ENCODE results near the gene SSMEM1. TPM values are rescaled to one million over a fixed set of nuclear protein-coding genes. Genes with fewer than 3 reads are reported as not detected.

Gene SSMEM1
- polyA plus RNA-seq, 1 donor from 2014 or later: not detected

DNA sequence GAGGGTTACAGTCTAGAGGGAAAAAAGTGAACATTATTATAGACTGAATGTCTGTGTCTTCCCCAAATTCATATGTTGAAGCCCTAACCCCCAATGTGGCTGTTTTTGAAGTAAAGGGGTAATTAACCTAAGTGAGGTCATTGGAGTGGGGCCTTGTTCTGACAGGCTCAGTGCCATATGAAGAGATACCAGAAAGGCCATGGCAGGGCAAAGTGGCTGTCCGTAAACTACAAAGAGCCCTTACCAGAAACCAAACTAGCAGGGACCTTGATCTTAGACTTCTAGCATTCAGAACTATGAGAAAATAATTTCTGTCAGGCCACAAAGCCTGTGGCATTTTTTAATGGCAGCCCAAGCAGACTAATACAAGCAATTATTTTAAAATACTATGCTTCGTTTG is 11.2 kb upstream of the SSMEM1 start:
- Mint-ChIP-seq H3K9me3 (no peaks in the 10 kb centered on the region), H3K27me3 (no peaks in the 10 kb centered on the region), H3K27ac (peak overlapping the region in 1 of 3 donors; percentile 1), H3K4me1 (peaks cover 4% of the 10 kb centered on the region in 3 donors), H3K4me3 (no peak overlapping the region), H3K36me3 (peaks cover 4% of the 10 kb centered on the region)

DNA sequence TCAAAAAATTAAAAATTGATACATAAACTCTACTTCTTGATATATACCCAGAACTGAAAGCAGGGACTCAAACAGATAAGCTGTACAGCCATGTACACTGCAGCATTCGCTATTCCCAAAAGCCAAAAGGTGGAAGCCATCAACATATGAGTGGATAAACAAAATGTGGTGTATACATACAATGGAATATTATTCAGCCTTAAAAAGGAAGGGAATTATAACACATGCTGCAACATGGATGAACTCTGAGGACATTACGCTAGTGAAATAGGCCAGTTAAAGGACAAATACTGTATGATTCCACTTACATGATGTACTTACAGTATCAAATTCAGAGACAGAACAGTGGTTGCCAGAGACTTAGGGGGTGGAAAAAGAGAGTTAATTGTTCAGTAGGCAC is 10.6 kb upstream of the SSMEM1 start:
- peaks cover 4 to 8% (median 7%) of the 10 kb centered on the region in 3 donors for H3K4me1 Mint-ChIP-seq
- no peaks in the 10 kb centered on the region for H3K9me3 Mint-ChIP-seq
- H3K27ac Mint-ChIP-seq: no peak overlapping the region
- no peak overlapping the region for H3K4me3 Mint-ChIP-seq
- H3K27me3 Mint-ChIP-seq: no peaks in the 10 kb centered on the region
- H3K36me3 Mint-ChIP-seq: peaks cover 8% of the 10 kb centered on the region

DNA sequence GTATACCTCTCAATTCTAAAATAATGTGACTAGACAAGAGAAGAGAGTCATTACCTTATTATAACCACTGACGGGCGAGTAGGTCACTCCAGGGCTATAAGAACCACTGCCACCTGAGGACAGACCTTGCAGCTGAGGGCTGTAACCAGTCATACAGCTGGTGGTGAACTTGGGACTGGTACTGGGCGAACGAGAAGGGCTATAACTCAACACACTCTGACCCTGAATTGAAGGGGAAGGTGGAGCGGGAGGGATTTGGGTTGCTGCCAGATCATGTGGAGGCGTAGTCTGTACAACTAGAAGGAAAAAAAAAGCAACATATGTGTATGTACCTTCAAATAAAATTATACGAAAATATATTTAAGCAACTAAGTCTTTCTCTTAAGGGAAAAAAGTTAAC is 5.9 kb upstream of the SSMEM1 start:
- peak overlapping the region in 2 of 4 donors; percentile 23 to 75 for H3K4me3 Mint-ChIP-seq
- H3K4me1 Mint-ChIP-seq: peaks cover 10 to 19% (median 17%) of the 10 kb centered on the region in 3 donors
- H3K27ac Mint-ChIP-seq: no peak overlapping the region
- H3K27me3 Mint-ChIP-seq: no peaks in the 10 kb centered on the region
- peaks cover 8% of the 10 kb centered on the region for H3K36me3 Mint-ChIP-seq
- no peaks in the 10 kb centered on the region for H3K9me3 Mint-ChIP-seq

DNA sequence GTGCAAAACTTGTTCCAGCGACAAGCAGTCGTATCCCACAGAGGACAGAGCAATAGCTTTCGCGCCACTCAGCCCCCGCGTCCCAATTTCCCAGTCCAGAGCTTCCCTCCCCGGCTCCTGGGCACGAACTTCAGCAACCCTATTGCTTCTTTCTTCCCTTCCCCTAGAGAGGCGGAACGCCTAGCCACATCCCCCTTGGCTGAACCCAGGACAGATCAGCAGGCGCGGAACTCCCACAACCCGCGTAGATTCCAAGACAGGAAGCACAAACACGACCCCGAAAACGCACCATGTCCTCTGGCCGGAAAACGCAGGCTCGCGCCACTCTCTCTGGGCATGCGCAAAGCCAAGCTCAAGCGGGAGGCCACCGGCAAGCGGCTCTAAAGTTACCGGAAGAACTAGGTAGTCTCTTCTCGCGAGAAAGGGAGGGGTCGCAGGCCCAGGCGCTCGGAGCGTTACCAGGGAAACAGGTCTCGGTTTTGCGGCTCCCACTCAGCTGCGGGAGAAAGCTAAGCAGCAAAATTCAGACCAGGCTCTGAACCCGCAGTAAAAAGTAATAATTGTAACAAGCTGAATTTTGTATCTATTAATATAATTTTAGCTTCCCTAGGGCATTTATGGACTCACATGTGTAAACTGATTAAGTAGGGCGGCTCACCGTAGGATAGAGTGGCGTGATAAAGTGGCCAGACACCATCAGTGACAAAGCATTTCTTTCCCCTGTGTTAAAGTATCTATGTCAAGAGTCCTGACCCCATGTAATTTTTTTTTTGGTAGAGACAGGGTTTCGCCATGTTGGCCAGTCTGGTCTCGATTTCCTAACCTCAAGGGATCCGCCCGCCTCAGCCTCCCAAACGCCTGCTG is 2.3 kb upstream of the SSMEM1 start, which contains the start of gene TMEM209:
TMEM209 (minus strand) TSS at position 323 of the 864 bp plus-strand sequence; CDS start at position 292, 31 bp downstream.
- peaks cover 7% of the 10 kb centered on the region for H3K36me3 Mint-ChIP-seq
- peak within 1 kb of the TSS; percentile 75 to 99 (median 99) for H3K27ac Mint-ChIP-seq
- H3K4me3 Mint-ChIP-seq: peak within 1 kb of the TSS; percentile 94 to 100 (median 99)
- no peaks in the 10 kb centered on the region for H3K27me3 Mint-ChIP-seq
- H3K9me3 Mint-ChIP-seq: no peaks in the 10 kb centered on the region
- peaks cover 7 to 23% (median 14%) of the 10 kb centered on the region in 3 donors for H3K4me1 Mint-ChIP-seq

DNA sequence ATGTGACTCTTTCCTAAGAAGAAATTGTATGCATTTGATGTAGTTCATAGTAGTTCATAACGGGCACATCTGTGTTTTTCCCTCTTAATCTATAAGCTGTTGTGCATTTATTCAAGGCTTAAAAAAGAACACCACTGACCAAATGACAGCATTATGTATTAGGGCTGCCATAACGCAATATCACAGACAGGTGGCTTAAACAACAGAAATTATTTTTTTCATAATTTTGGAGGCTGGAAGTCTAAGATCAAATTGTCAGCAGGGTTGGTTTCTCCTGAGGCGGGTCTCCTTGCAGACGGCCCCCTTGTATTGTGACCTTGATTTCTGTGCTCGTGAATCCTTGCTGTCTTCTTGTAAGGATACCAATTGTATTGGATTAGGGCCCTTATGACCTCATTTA is 627 bp upstream of the SSMEM1 start:
- Mint-ChIP-seq H3K4me1 (peaks cover 4 to 15% (median 14%) of the 10 kb centered on the region in 3 donors), H3K36me3 (peaks cover 1% of the 10 kb centered on the region), H3K4me3 (peak overlapping the region in 2 of 4 donors; percentile 12 to 55), H3K27me3 (peaks cover 4% of the 10 kb centered on the region), H3K9me3 (no peaks in the 10 kb centered on the region), H3K27ac (peak overlapping the region in 1 of 3 donors; percentile 59)

DNA sequence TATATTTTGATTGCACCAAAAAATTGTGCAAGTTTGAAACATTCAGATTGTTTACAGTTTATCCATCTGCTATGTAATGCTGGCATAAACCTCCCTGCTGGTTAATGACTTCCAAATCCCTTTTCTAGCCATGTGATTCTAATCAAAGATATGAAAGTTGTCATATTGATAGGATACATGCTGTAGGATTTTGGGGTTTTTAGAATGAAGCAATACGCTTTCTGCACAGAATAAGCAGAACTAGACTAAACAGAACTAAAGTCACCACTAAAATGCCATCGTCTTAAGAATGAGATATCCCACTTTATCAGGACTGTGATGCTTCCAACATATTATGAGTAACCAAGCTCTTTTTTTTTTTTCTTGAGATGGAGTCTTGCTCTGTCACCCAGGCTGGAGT is 856 bp downstream of the SSMEM1 start:
- H3K36me3 Mint-ChIP-seq: peaks cover 1% of the 10 kb centered on the region
- no peak overlapping the region for H3K4me3 Mint-ChIP-seq
- H3K4me1 Mint-ChIP-seq: peaks cover 4 to 14% (median 11%) of the 10 kb centered on the region in 3 donors
- H3K9me3 Mint-ChIP-seq: no peaks in the 10 kb centered on the region
- H3K27ac Mint-ChIP-seq: no peak overlapping the region
- H3K27me3 Mint-ChIP-seq: peaks cover 6% of the 10 kb centered on the region

DNA sequence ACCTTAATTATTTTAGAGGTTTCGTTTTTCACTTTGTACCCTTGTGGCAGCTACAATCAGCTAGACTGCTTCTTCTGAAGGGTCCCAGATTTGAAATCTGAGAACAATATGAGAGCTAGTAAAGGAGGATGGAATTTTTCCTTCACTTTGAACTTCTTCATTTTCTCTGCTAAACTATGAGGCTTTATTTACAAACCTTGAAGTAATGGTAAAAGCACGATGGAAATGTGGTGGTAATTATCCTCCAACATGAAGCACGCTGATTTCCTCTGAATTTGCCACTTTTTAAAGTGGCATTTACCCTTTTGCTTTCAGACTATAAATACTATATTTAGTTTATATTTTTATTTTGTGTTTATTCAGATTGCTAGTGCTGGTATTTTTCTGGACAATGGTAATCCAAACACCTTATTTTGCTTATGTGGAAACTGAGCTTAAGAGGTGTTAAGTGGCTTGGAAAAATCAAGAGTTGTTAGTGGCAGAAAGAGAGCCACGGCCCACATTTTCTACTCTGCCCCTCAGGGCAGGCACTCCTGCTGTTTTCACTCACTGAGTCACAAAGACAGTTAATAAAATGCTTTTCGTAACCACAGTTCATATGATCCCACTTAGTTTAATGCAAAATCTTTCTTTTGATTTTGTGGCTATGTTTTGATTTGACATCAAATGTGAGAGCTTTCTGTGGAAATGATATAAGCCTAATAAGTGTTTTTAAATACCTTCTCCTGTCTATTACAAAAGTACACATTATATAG is 2.7 kb downstream of the SSMEM1 start:
- H3K4me1 Mint-ChIP-seq: peaks cover 0 to 7% (median 4%) of the 10 kb centered on the region in 3 donors
- H3K4me3 Mint-ChIP-seq: no peak overlapping the region
- H3K27ac Mint-ChIP-seq: no peak overlapping the region
- no peaks in the 10 kb centered on the region for H3K9me3 Mint-ChIP-seq
- H3K27me3 Mint-ChIP-seq: peaks cover 6% of the 10 kb centered on the region
- peaks cover 1% of the 10 kb centered on the region for H3K36me3 Mint-ChIP-seq

DNA sequence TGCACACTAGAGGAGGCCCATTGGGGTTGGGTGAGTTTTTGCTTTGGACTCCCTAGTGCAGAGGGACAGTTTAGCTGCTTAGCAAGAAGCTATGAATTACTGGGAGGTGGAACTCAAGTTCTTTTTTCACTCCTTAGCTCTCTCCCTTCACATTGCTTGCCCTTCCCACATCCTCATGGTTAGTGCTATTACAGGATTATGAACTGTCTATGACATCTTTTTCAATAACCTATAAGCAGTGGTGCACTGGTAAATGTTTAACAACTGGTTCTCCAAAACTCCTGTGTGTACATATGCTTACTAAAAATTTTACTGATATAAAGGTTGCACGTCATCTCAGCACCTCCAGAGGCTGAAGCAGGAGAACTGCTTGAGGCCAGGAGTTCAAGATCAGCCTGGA is 6.2 kb downstream of the SSMEM1 start:
- no peak overlapping the region for H3K27ac Mint-ChIP-seq
- no peaks in the 10 kb centered on the region for H3K36me3 Mint-ChIP-seq
- no peaks in the 10 kb centered on the region for H3K4me1 Mint-ChIP-seq
- H3K4me3 Mint-ChIP-seq: no peak overlapping the region
- peaks cover 6% of the 10 kb centered on the region for H3K27me3 Mint-ChIP-seq
- no peaks in the 10 kb centered on the region for H3K9me3 Mint-ChIP-seq

DNA sequence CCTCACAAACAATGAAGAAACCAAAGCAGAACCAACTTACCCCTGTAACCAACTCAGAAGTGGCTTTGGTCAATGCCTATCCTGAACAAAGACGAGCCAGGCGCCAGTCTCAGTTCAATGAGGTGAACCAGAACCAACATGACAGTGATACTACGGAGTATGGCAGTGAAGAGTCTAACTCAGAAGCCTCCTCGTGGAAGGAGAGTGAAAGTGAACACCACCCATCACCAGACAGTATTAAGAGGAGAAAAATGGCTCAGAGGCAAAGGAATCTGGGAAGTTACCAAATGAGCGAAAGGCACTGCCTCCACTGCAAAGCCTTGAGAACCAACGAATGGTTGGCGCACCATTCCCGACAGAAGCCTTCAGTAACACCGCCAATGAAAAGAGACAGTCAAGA is 8.4 kb downstream of the SSMEM1 start:
- Mint-ChIP-seq H3K4me1 (no peaks in the 10 kb centered on the region), H3K9me3 (no peaks in the 10 kb centered on the region), H3K27me3 (peaks cover 8% of the 10 kb centered on the region), H3K36me3 (no peaks in the 10 kb centered on the region), H3K27ac (no peak overlapping the region), H3K4me3 (no peak overlapping the region)

DNA sequence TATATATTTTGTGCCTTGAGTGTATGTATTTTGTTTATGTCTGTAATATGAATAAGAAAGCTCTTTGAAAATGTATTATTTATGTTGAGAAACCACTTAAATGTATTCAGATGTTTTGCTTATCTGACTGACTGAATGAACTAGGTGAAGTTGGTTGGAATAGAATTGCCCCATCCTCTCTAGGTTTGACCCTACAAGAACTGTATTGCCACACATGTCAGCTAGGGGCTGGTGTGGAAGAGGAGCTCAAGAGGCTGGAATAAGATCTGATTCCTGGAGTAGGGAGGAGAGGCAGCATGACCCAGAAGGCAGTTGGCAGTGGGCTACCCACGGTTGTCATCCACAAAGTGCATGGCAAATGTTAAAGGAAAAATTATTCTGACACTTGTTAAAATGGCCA is 9.1 kb downstream of the SSMEM1 start:
- Mint-ChIP-seq H3K27me3 (peaks cover 6% of the 10 kb centered on the region), H3K27ac (no peak overlapping the region), H3K36me3 (no peaks in the 10 kb centered on the region), H3K4me3 (no peak overlapping the region), H3K4me1 (no peaks in the 10 kb centered on the region), H3K9me3 (no peaks in the 10 kb centered on the region)

DNA sequence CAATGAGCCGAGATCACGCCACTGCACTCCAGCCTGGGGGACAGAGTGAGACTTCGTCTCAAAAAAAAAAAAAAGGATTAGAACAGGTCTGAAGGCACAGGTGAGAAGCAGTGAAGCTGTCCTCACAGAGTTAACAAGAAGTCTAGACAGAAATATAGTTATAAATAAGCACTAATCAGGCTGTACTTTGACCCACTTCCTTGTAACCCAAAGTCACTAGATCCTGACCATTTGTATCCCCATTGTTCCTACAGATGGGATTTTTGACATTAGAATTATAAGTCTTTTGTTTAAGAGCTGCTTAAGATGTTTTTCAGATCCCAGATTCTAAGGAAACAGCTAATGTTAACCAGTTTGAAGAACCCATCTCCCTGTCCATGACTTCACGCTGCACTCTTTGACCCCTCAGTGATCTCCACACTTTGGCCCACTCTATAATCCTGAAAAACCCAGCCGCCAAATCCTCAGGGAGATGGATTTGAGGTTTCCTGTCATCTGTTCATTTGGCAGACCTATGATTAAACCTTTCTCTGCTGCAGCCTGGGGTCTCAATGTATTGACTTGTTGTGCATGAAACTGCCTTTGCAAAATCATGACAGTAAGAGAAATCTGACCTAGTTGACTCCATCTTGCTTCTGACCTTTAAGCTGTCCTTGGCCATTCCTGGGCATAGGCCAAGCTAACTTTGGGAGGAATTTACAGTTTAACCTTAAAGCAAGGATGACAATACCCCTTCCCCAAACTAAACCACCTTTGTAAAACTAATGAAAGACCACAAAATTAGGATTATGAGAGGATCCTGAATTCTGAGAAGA is 11.4 kb downstream of the SSMEM1 start:
- no peaks in the 10 kb centered on the region for H3K36me3 Mint-ChIP-seq
- peaks cover 0 to under 1% (median 0%) of the 10 kb centered on the region in 3 donors for H3K4me1 Mint-ChIP-seq
- no peaks in the 10 kb centered on the region for H3K9me3 Mint-ChIP-seq
- no peak overlapping the region for H3K27ac Mint-ChIP-seq
- H3K4me3 Mint-ChIP-seq: no peak overlapping the region
- H3K27me3 Mint-ChIP-seq: peaks cover 1% of the 10 kb centered on the region

DNA sequence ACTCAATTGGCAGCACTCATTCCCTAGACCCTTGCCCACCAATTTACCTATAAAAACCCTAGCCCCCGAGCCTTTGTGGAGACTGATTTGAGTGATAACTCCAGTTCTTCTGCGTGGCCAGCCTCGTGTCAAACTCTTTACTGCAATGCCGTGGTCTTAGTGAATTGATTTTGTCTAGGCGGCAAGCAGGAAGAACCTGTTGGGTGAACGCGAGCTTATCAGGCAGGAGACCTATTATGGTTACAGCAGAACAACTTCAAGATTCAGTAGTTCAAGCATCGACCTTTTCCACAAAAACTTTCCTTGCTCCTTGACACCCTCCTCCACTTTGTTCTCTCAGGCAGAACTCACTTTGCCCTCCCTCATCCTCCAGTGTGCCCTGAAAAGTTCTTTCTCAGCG is 12.2 kb downstream of the SSMEM1 start:
- Mint-ChIP-seq H3K9me3 (no peaks in the 10 kb centered on the region), H3K27me3 (peaks cover 1% of the 10 kb centered on the region), H3K4me3 (no peak overlapping the region), H3K36me3 (no peaks in the 10 kb centered on the region), H3K4me1 (peaks cover 0 to 2% (median 0%) of the 10 kb centered on the region in 3 donors), H3K27ac (no peak overlapping the region)

DNA sequence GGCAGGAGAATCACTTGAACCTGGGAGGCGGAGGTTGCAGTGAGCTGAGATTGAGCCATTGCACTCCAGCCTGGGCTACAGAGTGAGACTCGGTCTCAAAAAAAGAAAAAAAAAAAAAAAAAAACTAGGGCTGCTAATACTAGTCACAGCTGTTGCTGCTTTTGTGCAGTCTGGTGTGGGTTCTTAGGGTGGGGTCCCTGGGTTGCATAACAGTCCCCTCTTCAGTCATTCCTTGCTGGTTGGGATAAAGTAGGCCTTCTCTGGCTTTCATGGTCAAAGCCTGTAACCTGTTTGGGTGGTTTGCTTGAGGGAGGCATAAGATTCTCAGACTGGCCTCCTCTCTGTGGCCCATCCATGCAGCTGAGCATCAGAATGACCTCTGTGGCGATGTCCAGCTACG is 14.1 kb downstream of the SSMEM1 start:
- no peak overlapping the region for H3K4me3 Mint-ChIP-seq
- no peaks in the 10 kb centered on the region for H3K9me3 Mint-ChIP-seq
- H3K27ac Mint-ChIP-seq: no peak overlapping the region
- H3K36me3 Mint-ChIP-seq: no peaks in the 10 kb centered on the region
- H3K4me1 Mint-ChIP-seq: peaks cover 0 to 2% (median 0%) of the 10 kb centered on the region in 3 donors
- H3K27me3 Mint-ChIP-seq: peaks cover 1% of the 10 kb centered on the region

DNA sequence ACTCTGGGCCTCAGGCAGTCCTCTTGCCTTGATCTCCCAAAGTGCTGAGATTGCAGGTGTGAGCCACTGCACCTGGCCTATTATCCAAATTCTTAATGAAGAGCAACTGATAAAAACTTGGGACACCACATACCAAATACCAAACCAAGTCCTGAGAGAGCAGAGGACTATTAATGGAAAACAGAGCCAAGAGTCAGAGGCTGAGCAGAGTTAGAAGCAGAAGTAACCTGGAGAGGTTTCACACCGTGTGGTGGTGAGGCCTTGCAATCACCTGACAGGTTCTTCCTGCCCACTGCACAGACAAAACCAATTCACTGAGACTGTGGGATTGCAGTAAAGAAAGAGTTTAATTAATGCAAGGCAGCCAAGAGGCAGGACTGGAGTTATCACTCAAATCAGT is 16.0 kb downstream of the SSMEM1 start:
- Mint-ChIP-seq H3K9me3 (no peaks in the 10 kb centered on the region), H3K36me3 (no peaks in the 10 kb centered on the region), H3K4me3 (no peak overlapping the region), H3K27ac (no peak overlapping the region), H3K4me1 (peaks cover 0 to 2% (median 0%) of the 10 kb centered on the region in 3 donors), H3K27me3 (peaks cover 1% of the 10 kb centered on the region)

DNA sequence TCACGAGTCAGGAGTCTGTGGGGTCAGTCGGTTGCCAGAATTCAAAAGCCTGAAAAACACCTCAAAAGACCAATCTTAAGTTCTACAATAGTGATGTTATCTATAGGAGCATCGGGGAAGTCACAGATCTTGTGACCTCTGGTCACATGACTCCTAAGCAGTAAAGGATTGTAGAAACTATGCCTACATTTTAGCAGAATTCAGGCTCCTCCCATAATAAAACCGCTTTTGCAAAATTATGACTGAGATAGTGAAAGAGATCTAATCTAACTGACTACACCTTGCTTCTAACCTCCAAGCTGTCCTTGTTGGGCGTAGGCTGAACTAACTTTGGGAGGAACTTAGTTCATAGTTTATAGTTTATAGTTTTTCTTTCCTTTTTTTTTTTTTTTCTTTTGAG is 16.6 kb downstream of the SSMEM1 start:
- Mint-ChIP-seq H3K36me3 (no peaks in the 10 kb centered on the region), H3K9me3 (no peaks in the 10 kb centered on the region), H3K27ac (no peak overlapping the region), H3K4me1 (peaks cover 0 to 3% (median 0%) of the 10 kb centered on the region in 3 donors), H3K27me3 (peaks cover 1% of the 10 kb centered on the region), H3K4me3 (peak overlapping the region in 1 of 4 donors; percentile 81)
